ENCODE results near the gene PTPN18.

DNA sequence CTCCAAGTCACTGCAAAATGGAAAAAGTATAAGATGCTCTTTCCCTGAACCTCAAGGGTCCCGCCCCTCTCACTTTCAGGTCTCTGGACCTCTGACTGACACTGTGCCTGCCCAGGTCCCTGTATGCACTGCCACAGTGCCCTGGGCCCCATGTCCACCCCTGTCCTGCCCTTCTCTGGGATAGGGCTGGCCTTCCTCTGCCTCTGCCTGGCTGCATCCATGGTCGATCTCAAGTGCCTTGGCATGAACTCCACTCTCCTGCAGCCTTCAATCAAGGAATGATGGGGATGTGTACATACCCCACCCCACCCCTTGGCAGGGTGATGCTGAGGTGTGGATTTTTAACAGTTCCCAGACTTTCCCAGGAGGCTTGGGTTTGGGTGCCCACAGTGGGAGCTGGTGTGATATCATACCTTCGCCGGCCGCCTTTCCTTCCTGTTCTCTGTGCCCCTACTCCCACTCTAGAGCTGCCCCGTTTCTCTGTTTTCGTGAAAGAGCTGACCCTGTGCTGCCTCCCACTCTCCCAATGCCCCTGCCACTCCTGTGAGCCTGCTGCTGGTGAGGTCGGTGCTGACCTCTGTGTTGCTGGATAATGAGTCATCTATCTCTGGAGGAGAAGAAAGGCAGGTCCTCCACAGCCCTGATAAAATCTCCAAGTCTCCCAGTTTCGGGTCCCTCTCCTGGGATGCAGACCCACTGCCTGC lies 18.9 kb downstream of the PTPN18 start:
- TF ChIP-seq POLR2A (IDR thresholded peaks at IDR 0.05) = no peak
- TF ChIP-seq, protein P1, sequence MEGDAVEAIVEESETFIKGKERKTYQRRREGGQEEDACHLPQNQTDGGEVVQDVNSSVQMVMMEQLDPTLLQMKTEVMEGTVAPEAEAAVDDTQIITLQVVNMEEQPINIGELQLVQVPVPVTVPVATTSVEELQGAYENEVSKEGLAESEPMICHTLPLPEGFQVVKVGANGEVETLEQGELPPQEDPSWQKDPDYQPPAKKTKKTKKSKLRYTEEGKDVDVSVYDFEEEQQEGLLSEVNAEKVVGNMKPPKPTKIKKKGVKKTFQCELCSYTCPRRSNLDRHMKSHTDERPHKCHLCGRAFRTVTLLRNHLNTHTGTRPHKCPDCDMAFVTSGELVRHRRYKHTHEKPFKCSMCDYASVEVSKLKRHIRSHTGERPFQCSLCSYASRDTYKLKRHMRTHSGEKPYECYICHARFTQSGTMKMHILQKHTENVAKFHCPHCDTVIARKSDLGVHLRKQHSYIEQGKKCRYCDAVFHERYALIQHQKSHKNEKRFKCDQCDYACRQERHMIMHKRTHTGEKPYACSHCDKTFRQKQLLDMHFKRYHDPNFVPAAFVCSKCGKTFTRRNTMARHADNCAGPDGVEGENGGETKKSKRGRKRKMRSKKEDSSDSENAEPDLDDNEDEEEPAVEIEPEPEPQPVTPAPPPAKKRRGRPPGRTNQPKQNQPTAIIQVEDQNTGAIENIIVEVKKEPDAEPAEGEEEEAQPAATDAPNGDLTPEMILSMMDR (IDR thresholded peaks at IDR 0.05) = no peak
- no peak for TF ChIP-seq EP300 (IDR thresholded peaks at IDR 0.05)
- no peak for TF ChIP-seq POLR2AphosphoS5 (IDR thresholded peaks at IDR 0.05)

Data from sigmoid colon (tissue), 4 donors.